GM12878 (cell line): Measurements from ENCODE around the gene TRAPPC2. TPM values are rescaled to one million over a fixed set of nuclear protein-coding genes. Genes with fewer than 3 reads are reported as not detected.
A peak's percentile ranks its signal among the peaks of the same experiment; 100 is the strongest.

Experiments used
- CBFB ChIP-seq: IDR thresholded peaks from 2 replicates; pipeline ENCODE4 v1.6.1; 2016; ENCODE audit warnings: antibody characterized with exemption, low read depth
- CUX1 ChIP-seq: IDR thresholded peaks from 2 replicates; pipeline ENCODE4 v1.6.1; 2012; ENCODE audit warnings: improper control_type of control experiment, low read depth, low read length; ENCODE audit not compliant: insufficient replicate concordance
- E2F4 ChIP-seq: IDR thresholded peaks from 2 replicates; pipeline ENCODE4 v1.6.1; 2012; ENCODE audit warnings: low read depth, low read length, improper control_type of control experiment
- HDAC6 ChIP-seq: fragments of 200-600 bp; sonication (generic); IDR thresholded peaks from one replicate; pipeline ENCODE4 v1.8.0; 2017; ENCODE audit warnings: antibody characterized with exemption; ENCODE audit not compliant: unreplicated experiment
- MLLT1 ChIP-seq: fragments of 450-650 bp; IDR thresholded peaks from 2 replicates; pipeline ENCODE4 v1.6.1; 2016; ENCODE audit warnings: mild to moderate bottlenecking
- NFIC ChIP-seq: IDR thresholded peaks from 2 replicates; pipeline ENCODE4 v1.6.1; 2012; ENCODE audit warnings: low read depth, mild to moderate bottlenecking, inconsistent platforms, low read length, moderate library complexity
- RCOR1 ChIP-seq: conservative IDR thresholded peaks from 2 replicates; pipeline ENCODE4 v1.6.1; 2012; ENCODE audit warnings: low read depth, low read length, improper control_type of control experiment
- SMAD1 ChIP-seq: fragments of 450-650 bp; IDR thresholded peaks from 2 replicates; pipeline ENCODE4 v1.6.1; 2018; ENCODE audit warnings: mild to moderate bottlenecking, low read depth; ENCODE audit not compliant: partially characterized antibody
- TARDBP ChIP-seq: IDR thresholded peaks from 2 replicates; pipeline ENCODE4 v1.6.1; 2016; ENCODE audit warnings: borderline replicate concordance
- ZBTB40 ChIP-seq: fragments of 450-650 bp; IDR thresholded peaks from 2 replicates; pipeline ENCODE4 v1.6.1; 2016; ENCODE audit warnings: mild to moderate bottlenecking, moderate library complexity, borderline replicate concordance
- ZNF592 ChIP-seq: fragments of 450-650 bp; IDR thresholded peaks from 2 replicates; pipeline ENCODE4 v1.6.1; 2017; ENCODE audit warnings: mild to moderate bottlenecking, moderate library complexity
- polyA plus RNA-seq, 11 experiments: library from polyadenylated mRNA; depleted of rRNA in 4 of 11; unstranded in 6 of 11; stranded (reverse) in 5 of 11; fragments of >200 nt; fragmentation: Nextera tagmentation in 4 of 11; fragmentation: Illumina TruSeq in 1 of 11; extraction: Ambion mirVana in 4 of 11; extraction: Trizol in 1 of 11; gene quantifications; 1 replicate in 1 of 11; 2 replicates in 10 of 11; pipeline versions ENCODE4 v1.2.1 to v1.2.3, GENCODE V29; 2011 to 2016; ENCODE audit warnings: inconsistent platforms in 2 of 11, missing spikeins in 2 of 11, low read depth in 1 of 11
- total RNA-seq, 4 experiments: library from RNA; depleted of rRNA in 3 of 4; stranded (reverse); fragments of >200 nt in 3 of 4; fragmentation: Illumina TruSeq in 1 of 4; extraction: Trizol in 1 of 4; gene quantifications; 2 replicates each; pipeline versions ENCODE4 v1.2.1 to v1.2.3, GENCODE V29; 2013 to 2021

TRAPPC2 gene
- total and polyA plus RNA-seq, 10 of the 15 experiments (the other 5 are each of a cell fraction or from before 2014, with no cell fraction given) = 12.4 to 28.4 (median 21.3) TPM

- TF ChIP-seq NFIC (no peak), TARDBP (no peak), SMAD1 (peak; percentile 15), ZBTB40 (peak; percentile 82), E2F4 (0 out of 2 replicates have a peak, but pooled peaks have one; percentile 58), MLLT1 (peak; percentile 67; the same call in 1 of the 2 replicates), RCOR1 (peak; percentile 98), CBFB (peak; percentile 94), HDAC6 (no peak), CUX1 (no peak), ZNF592 (0 out of 2 replicates have a peak, but pooled peaks have one; percentile 33)
Measured at GRCh38 chrX:13734278-13735172, at the start of gene TRAPPC2, which contains the start of gene OFD1 (continued).
